A549 treated with GW870086 at 1 μM for 4 hours (cell line): Measurements from ENCODE around the gene VAT1. TPM values are rescaled to one million over a fixed set of nuclear protein-coding genes. Genes with fewer than 3 reads are reported as not detected.

Source experiments
- total RNA-seq: library from RNA; stranded (reverse); fragments of 200-300 nt; extraction: Qiagen RNA extraction; gene quantifications from 5 replicates; pipeline ENCODE4 v1.2.3, GENCODE V29; 2022; ENCODE audit warnings: low read depth

VAT1 gene
- 211 to 235 TPM (median 231 TPM) in 5 replicates for total RNA-seq

GRCh38 chr17:43021741-43022512 is at the start of gene VAT1:
TSS of gene VAT1 (minus strand) at chr17:43022385. CDS start at chr17:43022322, 63 bp downstream.

GRCh38 chr17:43024407-43025289 is 2.5 kb upstream of the VAT1 start, which contains the start of gene RND2:
TSS of gene RND2 (plus strand) at chr17:43025231. CDS start at chr17:43025348, 117 bp downstream.

GRCh38 chr17:43006639-43007551 is 15.3 kb downstream of the VAT1 start, which contains the start of gene IFI35:
TSS of gene IFI35 (plus strand) at chr17:43006784. CDS start at chr17:43006948, 164 bp downstream.

GRCh38 chr17:42997984-42998938 is 23.9 kb downstream of the VAT1 start, which contains the start of gene RPL27:
TSS of gene RPL27 (plus strand) at chr17:42998419. CDS start at chr17:42998751, 332 bp downstream.

GRCh38 chr17:42980274-42980765 is 41.9 kb downstream of the VAT1 start, which contains the start of gene RUNDC1:
TSS of gene RUNDC1 (plus strand) at chr17:42980565. CDS start at chr17:42980577, 12 bp downstream.

GRCh38 chr17:42979511-42980273 is 42.5 kb downstream of the VAT1 start, which contains the start of gene PTGES3L:
TSS of gene PTGES3L (minus strand) at chr17:42980080. CDS start at chr17:42980053, 27 bp downstream.

Other genes with a start within 250 kb of the VAT1 start
- gene VPS25, start 248.9 kb downstream of the VAT1 start, total RNA-seq: 121 to 129 TPM (median 125 TPM) in 5 replicates
- 0.90 to 1.1 TPM (median 1.0 TPM) in 5 replicates for gene WNK4, start 241.8 kb downstream of the VAT1 start, total RNA-seq
- gene COA3, start 223.7 kb downstream of the VAT1 start, total RNA-seq: 125 to 149 TPM (median 135 TPM) in 5 replicates
- gene CNTD1, start 223.5 kb downstream of the VAT1 start, total RNA-seq: 0.05 to 0.08 TPM (median 0.06 TPM) in 3 of 5 replicates, not detected in the others
- 76.1 to 101 TPM (median 78.7 TPM) in 5 replicates for gene BECN1, start 198.1 kb downstream of the VAT1 start, total RNA-seq
- 225 to 285 TPM (median 238 TPM) in 5 replicates for gene PSME3, start 189.0 kb downstream of the VAT1 start, total RNA-seq
- 1.8 to 2.3 TPM (median 1.9 TPM) in 5 replicates for gene AOC2, start 177.8 kb downstream of the VAT1 start, total RNA-seq
- 1.1 to 2.2 TPM (median 1.4 TPM) in 5 replicates for gene AOC3, start 171.2 kb downstream of the VAT1 start, total RNA-seq
- gene G6PC1, start 121.6 kb downstream of the VAT1 start, total RNA-seq: not detected in 5 replicates
- 53.8 to 58.0 TPM (median 57.6 TPM) in 5 replicates for gene AARSD1, start 57.9 kb downstream of the VAT1 start, total RNA-seq
- gene PTGES3L, start 42.3 kb downstream of the VAT1 start, total RNA-seq: 0.73 to 2.0 TPM (median 1.0 TPM) in 5 replicates
- 20.6 to 23.0 TPM (median 22.1 TPM) in 5 replicates for gene RUNDC1, start 41.8 kb downstream of the VAT1 start, total RNA-seq
- gene RPL27, start 24.0 kb downstream of the VAT1 start, total RNA-seq: 2,973 to 3,984 TPM (median 3,050 TPM) in 5 replicates
- 18.2 to 21.6 TPM (median 18.9 TPM) in 5 replicates for gene IFI35, start 15.6 kb downstream of the VAT1 start, total RNA-seq
- 0.07 to 0.29 TPM (median 0.17 TPM) in 5 replicates for gene RND2, start 2.8 kb upstream of the VAT1 start, total RNA-seq
- 21.8 to 26.1 TPM (median 23.4 TPM) in 5 replicates for gene BRCA1, start 103.0 kb upstream of the VAT1 start, total RNA-seq
- 29.1 to 41.6 TPM (median 39.5 TPM) in 5 replicates for gene NBR1, start 148.8 kb upstream of the VAT1 start, total RNA-seq
- 0.77 to 1.5 TPM (median 0.94 TPM) in 5 replicates for gene TMEM106A, start 189.5 kb upstream of the VAT1 start, total RNA-seq
- not detected in 5 replicates for gene CCDC200, start 206.2 kb upstream of the VAT1 start, total RNA-seq
- not detected in 5 replicates for gene RNU2-1, start 211.6 kb upstream of the VAT1 start, total RNA-seq